ENCODE data around the gene USP13.
"Not testable (repeated sequence)": the region's sequence is repeated elsewhere in the genome, so short reads cannot be mapped to it uniquely, and the experiment has no call there.

Gene USP13

DNA sequence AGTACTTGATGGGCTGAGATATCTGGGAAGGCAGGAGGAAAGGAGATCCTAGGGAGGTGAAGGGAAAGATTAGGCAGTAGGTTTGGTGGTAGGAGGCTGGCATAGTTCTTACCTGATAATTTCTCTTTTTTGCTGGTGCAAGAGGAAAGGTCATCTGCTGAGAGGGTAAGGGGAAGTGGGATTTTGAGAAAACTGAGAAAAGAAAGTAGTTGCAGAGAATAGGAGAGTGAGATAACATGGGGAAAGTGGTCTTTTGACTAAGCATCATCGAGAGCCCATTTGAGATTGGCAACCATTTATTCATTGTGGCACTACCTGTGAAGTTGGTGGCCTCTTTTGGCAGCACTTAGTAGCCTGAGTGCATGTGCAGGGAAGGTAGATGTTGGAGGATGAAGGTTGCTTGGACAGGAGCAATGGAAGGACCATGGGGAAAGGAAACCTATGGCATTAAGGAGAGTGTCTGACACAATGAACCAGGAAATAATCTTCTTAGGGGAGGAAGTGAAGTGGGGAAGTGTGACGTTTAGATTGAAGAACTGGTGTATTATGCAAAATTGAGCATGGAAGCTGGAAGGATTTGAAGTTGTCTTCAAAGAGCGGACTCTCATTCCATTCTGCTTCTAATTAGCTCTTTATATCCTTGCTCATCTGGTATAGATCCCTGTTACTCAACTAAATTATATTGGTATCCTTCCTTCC is 21.9 kb upstream of the USP13 start:
- DNase-seq (ENCODE audit: low read depth) = no peak
- no peak overlapping the region for H3K4me3 ChIP-seq (ENCODE audit: low read depth, low read length)
- TF ChIP-seq, protein P1, sequence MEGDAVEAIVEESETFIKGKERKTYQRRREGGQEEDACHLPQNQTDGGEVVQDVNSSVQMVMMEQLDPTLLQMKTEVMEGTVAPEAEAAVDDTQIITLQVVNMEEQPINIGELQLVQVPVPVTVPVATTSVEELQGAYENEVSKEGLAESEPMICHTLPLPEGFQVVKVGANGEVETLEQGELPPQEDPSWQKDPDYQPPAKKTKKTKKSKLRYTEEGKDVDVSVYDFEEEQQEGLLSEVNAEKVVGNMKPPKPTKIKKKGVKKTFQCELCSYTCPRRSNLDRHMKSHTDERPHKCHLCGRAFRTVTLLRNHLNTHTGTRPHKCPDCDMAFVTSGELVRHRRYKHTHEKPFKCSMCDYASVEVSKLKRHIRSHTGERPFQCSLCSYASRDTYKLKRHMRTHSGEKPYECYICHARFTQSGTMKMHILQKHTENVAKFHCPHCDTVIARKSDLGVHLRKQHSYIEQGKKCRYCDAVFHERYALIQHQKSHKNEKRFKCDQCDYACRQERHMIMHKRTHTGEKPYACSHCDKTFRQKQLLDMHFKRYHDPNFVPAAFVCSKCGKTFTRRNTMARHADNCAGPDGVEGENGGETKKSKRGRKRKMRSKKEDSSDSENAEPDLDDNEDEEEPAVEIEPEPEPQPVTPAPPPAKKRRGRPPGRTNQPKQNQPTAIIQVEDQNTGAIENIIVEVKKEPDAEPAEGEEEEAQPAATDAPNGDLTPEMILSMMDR (IDR thresholded peaks at IDR 0.05; ENCODE audit: control insufficient read depth, extremely low read depth, insufficient read depth) = no peak

DNA sequence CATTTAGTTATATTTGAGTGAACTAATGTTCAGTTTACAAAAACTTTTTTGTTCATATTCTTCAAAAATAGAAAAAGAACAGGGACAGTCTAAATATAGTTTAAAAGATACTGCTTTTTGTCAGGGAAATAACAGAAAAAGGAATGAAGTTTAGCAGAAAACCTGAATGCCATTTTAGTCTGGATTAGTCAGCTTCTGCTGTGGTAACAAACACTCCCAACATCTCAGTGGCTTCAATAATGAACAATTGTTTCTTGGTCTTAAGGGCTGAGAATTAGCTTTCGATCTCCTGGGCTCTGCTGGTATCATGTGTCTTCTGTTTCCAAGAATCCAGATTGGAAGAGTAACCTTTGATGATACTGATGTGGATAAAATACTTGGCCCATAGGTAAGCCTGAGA is 12.4 kb upstream of the USP13 start:
- TF ChIP-seq, protein P1 (IDR thresholded peaks at IDR 0.05; ENCODE audit: control insufficient read depth, extremely low read depth, insufficient read depth) = no peak
- H3K4me3 ChIP-seq (ENCODE audit: low read depth, low read length) = no peak overlapping the region
- DNase-seq (ENCODE audit: low read depth) = no peak

DNA sequence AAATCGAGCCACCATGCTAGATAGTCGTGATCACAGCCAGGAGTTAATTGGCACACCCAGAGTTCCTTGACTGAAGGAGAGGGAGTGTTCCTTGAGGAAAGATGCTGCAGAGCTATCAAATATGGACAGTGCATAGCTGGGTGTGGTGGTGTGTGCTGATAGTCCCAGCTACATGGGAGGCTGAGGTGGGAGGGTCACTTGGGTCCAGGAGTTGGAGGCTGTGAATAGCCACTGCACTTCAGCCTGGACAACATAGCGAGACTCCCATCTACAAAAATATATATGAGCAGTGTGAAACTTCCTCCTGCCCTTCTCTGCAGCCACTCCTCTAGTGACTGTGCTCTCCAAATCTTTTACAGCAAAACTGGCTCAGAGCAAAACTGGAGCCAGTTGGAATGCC is 10.0 kb upstream of the USP13 start:
- H3K4me3 ChIP-seq (ENCODE audit: low read depth, low read length) = no peak overlapping the region
- no peak for DNase-seq (ENCODE audit: low read depth)
- TF ChIP-seq, protein P1 (IDR thresholded peaks at IDR 0.05; ENCODE audit: control insufficient read depth, extremely low read depth, insufficient read depth) = no peak

DNA sequence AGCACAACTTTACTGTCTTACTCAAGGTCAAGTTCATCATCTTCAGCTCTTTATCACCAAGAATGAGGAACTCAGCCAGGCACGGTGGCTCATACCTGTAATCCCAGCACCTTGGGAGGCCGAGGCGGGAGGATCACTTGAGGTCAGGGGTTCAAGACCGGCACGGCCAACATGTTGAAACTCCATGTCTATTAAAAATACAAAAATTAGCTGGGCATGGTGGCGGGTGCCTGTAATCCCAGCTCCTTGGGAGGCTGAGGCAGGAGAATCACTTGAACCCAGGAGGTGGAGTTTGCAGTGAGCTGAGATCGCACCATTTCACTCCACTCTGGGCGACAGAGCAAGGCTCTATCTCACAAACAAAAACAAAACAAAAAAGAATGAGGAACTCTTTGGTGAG is 9.0 kb upstream of the USP13 start:
- not testable (repeated sequence) for H3K4me3 ChIP-seq (ENCODE audit: low read depth, low read length); DNase-seq (ENCODE audit: low read depth)

DNA sequence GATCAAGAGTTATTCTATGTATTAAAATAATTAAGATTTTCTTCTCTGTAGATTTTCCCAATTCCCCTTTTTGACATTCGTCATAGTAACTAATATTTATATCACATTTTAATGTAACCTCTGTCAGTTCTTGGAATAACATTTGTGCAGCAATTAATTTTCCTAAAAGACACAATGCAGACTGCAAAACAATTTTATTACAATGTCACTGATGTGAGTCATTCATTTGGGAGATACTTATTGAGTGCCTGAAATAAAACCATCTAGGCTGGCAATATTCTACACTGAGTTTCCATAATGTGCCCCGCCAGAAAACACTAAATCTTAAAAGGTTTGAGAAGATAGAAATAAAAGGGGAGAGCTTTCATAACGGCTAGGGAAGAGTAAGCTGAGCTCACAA is 6.7 kb upstream of the USP13 start:
- H3K4me3 ChIP-seq (ENCODE audit: low read depth, low read length) = no peak overlapping the region
- no peak for DNase-seq (ENCODE audit: low read depth)
- TF ChIP-seq, protein P1 (IDR thresholded peaks at IDR 0.05; ENCODE audit: control insufficient read depth, extremely low read depth, insufficient read depth) = no peak

DNA sequence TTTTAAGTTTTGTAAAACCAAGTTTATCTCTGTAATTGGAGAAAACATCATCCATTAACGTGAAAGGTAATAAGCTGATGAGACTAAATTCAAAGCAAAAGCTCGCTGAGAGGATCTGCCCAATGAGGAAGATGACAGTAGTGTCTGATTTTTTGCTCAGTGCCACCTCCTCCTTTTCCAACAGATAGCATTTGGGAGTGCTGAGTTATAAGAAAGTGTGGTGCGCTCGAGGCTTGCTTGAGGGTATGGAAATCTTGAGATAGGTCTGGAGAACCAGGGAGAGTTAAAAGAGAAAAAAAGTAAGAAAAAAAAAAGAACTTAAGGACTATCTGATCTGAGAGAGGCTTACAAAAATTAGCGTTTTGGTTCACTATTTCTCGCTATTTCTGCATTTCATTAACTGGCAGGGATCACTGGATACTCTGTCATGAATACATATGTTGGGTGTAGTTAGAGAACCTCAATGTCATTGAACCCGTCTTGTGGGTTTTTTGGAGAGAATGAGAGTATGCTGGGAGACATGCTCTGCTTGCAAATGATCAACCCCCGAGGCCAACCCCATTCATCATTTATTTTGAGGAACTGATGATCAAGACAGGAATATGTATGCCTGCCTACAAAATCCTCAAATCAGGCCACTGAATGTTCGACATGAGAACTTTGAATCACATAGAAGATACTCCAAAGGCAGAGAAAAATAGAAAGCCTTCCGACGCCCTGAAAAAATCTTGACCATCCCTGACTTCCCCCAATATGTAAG is 973 bp upstream of the USP13 start:
- TF ChIP-seq, protein P1 (IDR thresholded peaks at IDR 0.05; ENCODE audit: control insufficient read depth, extremely low read depth, insufficient read depth) = no peak
- no peak for DNase-seq (ENCODE audit: low read depth)

DNA sequence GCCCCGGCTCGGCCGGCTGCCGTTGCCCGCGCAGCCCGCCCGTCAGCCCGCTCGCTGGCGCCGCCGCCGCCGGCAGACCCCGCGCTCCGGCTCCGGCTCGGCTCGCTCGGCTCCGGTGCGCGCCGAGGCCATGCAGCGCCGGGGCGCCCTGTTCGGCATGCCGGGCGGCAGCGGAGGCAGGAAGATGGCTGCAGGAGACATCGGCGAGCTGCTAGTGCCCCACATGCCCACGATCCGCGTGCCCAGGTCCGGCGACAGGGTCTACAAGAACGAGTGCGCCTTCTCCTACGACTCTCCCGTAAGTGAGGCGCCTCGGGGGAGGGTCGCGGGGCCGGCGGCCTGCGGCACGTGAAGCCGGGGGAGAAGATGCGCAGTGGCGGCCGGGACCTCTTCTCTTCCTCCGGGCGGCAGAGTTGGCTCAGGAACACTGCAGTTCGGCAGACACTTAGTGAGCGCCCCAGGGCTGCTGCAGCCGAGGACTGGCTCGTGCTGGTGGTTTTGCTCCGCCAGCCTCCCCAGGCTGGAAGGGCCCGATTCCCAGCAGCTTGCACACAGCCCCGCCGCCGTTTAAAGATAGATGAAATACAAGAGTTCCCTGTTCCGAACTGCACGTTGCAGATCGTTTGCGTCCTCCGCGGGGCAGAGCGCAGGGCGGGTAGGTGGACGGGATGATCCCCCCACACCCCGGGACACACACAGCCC is 407 bp downstream of the USP13 start:
- H3K4me3 ChIP-seq (ENCODE audit: low read depth, low read length) = peak overlapping the region; percentile 66
- peak; percentile 71 for DNase-seq (ENCODE audit: low read depth)
- TF ChIP-seq, protein P1 (IDR thresholded peaks at IDR 0.05; ENCODE audit: control insufficient read depth, extremely low read depth, insufficient read depth) = peak; percentile 34; the same call in 1 of the 2 replicates

More for the DNA sequence above, 973 bp upstream of the USP13 start:
- H3K4me3 ChIP-seq (ENCODE audit: low read depth, low read length) = peak overlapping the region; percentile 51
